ENCODE data around the gene ROGDI.

ROGDI gene

DNA sequence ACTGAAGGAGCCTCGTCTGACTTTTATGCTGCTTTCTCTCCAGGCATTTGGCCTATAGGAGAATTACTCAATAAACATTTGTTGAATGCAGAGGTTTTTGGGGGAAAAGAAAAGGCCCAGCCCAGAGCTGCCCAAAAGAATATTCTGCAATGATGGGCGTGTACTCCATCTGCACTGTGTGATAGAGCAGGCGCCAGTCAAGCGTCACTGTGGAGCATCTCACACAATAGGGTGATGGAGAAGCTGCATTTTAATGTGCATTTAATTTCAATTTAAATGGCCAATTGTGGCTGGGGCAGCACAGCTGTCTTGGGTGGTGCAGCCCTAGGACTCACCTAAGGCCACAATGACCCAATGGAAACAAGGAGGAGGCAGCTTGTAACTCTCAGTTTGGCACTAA, 24.1 kb upstream of the ROGDI start:
- Histone ChIP-seq H3K4me3 (ENCODE audit: low read depth, low read length) (no peak overlapping the region), H3K27ac (no peak overlapping the region), H3K27me3 (replicated peaks) (no peaks in the 10 kb centered on the region), H3K36me3 (replicated peaks) (peaks cover 73% of the 10 kb centered on the region)
- in situ Hi-C loops (cut with HindIII; ENCODE audit: low pct_ligation_motif_present, low sequenced_read_pairs) = no loop called here
- no peak for DNase-seq
- TF ChIP-seq, protein P1, sequence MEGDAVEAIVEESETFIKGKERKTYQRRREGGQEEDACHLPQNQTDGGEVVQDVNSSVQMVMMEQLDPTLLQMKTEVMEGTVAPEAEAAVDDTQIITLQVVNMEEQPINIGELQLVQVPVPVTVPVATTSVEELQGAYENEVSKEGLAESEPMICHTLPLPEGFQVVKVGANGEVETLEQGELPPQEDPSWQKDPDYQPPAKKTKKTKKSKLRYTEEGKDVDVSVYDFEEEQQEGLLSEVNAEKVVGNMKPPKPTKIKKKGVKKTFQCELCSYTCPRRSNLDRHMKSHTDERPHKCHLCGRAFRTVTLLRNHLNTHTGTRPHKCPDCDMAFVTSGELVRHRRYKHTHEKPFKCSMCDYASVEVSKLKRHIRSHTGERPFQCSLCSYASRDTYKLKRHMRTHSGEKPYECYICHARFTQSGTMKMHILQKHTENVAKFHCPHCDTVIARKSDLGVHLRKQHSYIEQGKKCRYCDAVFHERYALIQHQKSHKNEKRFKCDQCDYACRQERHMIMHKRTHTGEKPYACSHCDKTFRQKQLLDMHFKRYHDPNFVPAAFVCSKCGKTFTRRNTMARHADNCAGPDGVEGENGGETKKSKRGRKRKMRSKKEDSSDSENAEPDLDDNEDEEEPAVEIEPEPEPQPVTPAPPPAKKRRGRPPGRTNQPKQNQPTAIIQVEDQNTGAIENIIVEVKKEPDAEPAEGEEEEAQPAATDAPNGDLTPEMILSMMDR (IDR thresholded peaks at IDR 0.05; ENCODE audit: low read depth, low read length, missing control alignments) = no peak

DNA sequence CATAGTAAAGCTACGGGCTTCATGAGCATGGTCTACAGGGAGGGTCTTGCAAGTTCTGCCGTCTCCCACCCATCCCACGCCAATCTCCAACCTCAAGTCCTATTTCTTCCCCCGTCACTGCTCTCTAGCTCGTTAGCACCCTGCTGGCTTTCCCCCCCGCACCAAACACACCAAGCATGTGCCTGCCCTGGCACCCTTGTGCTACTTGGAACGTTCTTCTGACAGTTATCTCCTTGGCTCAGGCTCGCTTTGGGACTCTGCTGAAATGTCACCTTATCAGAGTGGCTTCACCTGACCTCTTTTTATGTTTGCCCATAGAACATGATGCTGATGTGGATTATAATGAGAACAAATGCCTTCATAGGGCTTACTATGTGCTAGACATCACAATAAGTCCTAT, 22.8 kb upstream of the ROGDI start:
- H3K4me3 ChIP-seq (ENCODE audit: low read depth, low read length) = no peak overlapping the region

DNA sequence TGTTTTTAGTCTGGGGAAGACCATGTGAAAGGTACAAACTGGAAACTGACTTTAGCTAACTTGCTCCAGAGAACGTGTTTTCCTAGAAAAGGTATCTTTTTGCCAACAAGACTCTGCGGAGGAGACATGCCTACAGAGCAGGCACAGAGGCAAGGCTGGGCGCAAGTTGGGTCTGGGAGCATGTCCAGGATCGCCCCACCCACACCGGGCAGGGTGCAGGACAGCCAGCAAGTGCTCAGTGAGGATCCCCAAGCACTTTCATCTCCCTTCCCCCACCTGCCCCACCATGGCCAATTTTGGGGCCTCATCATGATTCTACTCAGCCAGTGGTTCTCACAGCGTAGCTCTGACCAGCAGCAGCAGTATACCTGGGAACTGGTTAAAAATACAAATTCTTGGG, 18.2 kb upstream of the ROGDI start:
- Histone ChIP-seq H3K36me3 (replicated peaks) (peaks cover 65% of the 10 kb centered on the region), H3K27me3 (replicated peaks) (no peaks in the 10 kb centered on the region), H3K27ac (no peak overlapping the region), H3K4me3 (ENCODE audit: low read depth, low read length) (no peak overlapping the region)
- in situ Hi-C loops (cut with HindIII; ENCODE audit: low pct_ligation_motif_present, low sequenced_read_pairs) = no loop called here
- TF ChIP-seq, protein P1 (IDR thresholded peaks at IDR 0.05; ENCODE audit: low read depth, low read length, missing control alignments) = no peak
- DNase-seq = no peak

More for the DNA sequence above, 22.8 kb upstream of the ROGDI start:
- Histone ChIP-seq H3K27me3 (replicated peaks) (no peaks in the 10 kb centered on the region), H3K36me3 (replicated peaks) (peaks cover 64% of the 10 kb centered on the region), H3K27ac (no peak overlapping the region)
- in situ Hi-C loops (cut with HindIII; ENCODE audit: low pct_ligation_motif_present, low sequenced_read_pairs) = no loop called here
- TF ChIP-seq, protein P1 (IDR thresholded peaks at IDR 0.05; ENCODE audit: low read depth, low read length, missing control alignments) = no peak
- no peak for DNase-seq

GRCh38 chr16:4814542-4815173, 12.2 kb upstream of the ROGDI start:
- Histone ChIP-seq H3K27me3 (replicated peaks) (no peaks in the 10 kb centered on the region), H3K4me3 (ENCODE audit: low read depth, low read length) (no peak overlapping the region), H3K36me3 (replicated peaks) (peaks cover 63% of the 10 kb centered on the region), H3K27ac (no peak overlapping the region)
- in situ Hi-C loops (cut with HindIII; ENCODE audit: low pct_ligation_motif_present, low sequenced_read_pairs) = no loop called here
- no peak for DNase-seq
- TF ChIP-seq, protein P1 (IDR thresholded peaks at IDR 0.05; ENCODE audit: low read depth, low read length, missing control alignments) = no peak

GRCh38 chr16:4814046-4814445, 11.6 kb upstream of the ROGDI start:
- H3K36me3 ChIP-seq (replicated peaks) = peaks cover 64% of the 10 kb centered on the region
- in situ Hi-C loops (cut with HindIII; ENCODE audit: low pct_ligation_motif_present, low sequenced_read_pairs) = no loop called here
- TF ChIP-seq, protein P1 (IDR thresholded peaks at IDR 0.05; ENCODE audit: low read depth, low read length, missing control alignments) = no peak
- no peak overlapping the region for H3K4me3 ChIP-seq (ENCODE audit: low read depth, low read length)
- no peak for DNase-seq
- no peaks in the 10 kb centered on the region for H3K27me3 ChIP-seq (replicated peaks)
- H3K27ac ChIP-seq = no peak overlapping the region

Measured in brain microvascular endothelial cell (primary cell).